Activated CD4-positive, alpha-beta T cell treated with anti-CD3 and anti-CD28 coated beads, Interleukin-2, amount 50 U/mL, for 4 hours (primary cell): ENCODE results near the gene TAT.
"Not testable (repeated sequence)": the region's sequence is repeated elsewhere in the genome, so short reads cannot be mapped to it uniquely, and the experiment has no call there.

Experiments
- DNase-seq, 2 experiments: peaks; one replicate each; pipeline ENCODE4 v3.0.0-alpha.2; 2020

Gene TAT

DNA sequence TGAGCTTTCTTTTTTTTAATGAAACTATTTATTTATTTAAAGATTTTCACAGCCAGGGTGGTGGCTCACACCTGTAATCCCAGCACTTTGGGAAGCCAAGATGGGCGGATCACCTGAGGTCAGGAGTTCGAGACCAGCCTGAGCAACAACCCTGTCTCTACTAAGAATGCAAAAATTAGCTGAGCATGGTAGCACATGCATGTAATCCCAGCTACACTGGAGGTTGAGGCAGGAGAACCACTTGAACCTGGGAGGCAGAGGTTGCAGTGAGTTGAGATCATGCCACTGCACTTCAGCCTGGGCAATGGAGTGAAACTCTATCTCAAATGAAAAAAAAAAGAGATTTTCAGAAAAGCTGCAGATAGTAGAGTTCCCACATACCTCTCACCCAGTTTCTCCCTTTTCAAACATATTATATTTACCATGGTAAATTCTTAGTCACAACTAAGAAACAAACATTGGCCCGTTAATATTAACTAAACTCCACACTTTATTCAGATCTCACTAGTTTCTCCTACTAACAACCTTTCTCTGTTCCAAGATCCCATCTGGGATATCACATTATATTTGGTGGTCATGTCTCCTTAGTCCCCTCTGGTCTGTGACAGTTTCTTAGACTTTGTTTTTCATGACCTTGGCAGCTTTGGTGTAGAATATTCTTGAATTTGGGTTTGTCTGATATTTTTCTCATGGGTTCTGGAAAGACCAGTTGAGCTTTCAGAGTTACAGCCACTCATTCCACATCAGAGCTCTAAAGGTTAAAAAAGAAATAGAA is 7.8 kb upstream of the TAT start:
- no peak for DNase-seq

DNA sequence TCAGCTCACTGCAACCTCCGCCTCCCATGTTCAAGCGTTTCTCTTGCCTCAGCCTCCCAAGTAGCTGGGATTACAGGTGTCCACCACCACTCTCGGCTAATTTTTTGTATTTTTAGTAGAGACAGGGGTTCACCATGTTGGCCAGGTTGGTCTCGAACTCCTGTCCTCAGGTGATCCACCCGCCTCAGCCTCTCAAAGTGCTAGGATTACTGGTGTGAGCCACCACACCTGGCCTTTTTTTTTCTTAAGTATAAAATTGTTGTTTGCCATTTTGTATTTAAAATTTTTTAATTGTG is 5.6 kb upstream of the TAT start:
- DNase-seq: not testable (repeated sequence)

DNA sequence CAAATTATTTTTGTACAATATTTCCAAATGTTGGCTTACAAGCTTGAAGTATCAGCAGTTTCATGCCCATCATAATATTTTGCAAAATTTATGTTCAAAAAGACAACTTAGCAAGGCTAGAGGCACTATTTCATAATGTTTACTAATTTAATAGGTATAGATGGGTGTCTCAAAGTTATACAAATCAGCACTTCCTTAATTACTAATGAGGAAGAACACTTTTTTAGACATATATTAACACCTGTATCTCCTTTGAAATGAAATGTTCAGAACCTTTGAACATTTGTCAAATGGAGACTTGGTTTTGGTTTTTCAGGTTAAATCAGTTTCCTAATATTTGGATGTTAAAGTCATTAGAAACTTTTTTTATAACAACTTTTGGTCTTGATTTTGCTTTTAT is 2.2 kb downstream of the TAT start:
- no peak for DNase-seq

DNA sequence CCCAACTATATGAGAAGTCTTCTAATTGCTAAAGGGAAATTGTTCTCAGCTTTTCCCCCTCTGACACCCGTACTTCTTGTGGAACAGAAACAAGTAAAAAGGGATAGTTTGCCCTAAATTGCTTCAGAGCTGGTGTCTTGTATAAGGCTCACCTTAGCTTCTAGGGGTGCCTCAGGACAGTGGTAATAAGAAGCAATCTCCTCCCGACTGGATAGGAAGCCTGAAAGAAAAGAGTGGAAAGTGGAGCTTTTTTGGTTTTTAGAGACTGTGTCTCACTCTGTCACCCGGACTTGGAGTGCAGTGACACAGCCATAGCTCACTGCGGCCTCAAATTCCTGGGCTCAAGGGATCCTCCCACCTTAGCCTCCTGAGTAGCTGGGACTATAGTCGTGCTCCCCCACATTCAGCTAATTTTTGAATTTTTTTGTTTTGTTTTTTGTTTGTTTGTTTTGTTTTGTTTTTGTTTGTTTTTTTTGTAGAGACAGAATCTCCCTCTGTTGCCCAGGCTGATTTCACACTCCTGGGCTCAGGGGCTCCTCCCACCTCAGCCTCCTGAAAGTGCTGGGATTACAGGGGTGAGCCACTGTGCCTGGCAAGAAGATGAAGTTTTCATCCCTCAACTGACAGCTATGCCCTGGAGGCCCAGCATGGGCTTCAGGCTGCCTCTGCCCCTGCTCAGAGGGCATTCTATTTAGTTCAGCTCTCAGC is 3.4 kb downstream of the TAT start:
- DNase-seq: no peak

DNA sequence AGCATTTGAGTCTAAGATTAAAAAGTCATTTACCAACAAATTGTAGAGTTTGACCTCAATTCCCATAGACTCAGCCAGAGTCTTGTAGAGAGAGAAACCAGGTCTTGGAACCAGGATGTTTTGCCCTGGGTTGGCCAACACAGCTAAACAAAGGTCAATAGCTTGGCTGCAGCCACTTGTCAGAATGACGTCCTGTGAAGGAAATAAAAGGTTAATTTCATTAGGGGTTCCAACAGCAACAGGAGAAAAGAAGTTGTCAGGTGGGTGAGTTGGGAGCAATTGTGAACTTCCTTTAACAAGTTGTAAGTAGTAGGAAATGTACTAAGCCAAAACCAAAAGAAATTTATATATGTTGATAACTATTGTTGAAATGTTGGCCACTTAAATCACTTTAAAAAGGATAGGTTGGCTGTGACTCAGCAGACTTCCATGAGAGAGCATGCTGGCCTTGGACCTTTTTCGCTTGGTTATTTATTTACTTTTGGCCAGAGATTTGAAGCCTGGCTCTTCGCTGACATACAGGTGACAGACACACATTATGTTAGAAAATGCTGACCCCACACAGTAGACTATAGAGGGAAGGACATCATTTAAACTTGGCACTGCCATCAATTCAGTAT is 4.3 kb downstream of the TAT start:
- no peak for DNase-seq

DNA sequence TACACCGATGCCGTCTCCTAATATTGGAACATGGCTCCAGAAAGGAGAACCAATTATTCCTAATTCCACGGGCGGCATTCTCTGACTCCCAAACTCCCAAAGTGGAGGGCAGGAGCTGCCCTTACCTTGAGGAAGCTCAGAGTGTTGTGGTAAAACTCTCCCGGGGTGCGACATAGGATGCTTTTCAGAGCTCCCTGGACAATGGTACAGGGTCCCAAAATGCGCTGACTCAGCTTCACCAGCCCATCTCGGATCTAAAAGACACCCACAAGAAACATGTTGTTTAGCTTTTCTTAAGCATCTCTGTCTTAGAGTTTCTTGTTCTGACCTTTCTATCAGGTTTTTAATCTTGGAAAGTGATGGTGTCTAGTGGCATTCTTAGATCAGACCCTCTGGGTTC is 6.7 kb downstream of the TAT start:
- no peak for DNase-seq

DNA sequence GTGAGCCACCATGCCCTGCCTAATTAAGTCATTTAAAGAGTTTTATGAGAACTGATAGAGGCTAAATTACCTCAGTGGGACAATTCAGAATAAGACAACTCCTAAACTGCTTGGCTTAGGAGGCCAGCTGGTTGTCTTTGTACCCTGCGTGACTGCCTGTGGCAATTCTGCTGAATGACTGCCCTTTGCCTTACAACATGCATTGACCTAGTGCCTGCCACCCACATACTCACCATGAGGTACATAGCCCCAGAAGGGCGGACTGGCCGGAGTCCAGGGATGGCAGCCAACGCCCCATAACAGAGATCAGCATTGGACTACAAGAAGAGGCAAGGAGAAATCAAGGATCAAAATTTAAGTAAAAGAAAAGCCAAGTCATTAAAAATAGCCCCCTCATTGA is 7.3 kb downstream of the TAT start:
- DNase-seq: no peak

DNA sequence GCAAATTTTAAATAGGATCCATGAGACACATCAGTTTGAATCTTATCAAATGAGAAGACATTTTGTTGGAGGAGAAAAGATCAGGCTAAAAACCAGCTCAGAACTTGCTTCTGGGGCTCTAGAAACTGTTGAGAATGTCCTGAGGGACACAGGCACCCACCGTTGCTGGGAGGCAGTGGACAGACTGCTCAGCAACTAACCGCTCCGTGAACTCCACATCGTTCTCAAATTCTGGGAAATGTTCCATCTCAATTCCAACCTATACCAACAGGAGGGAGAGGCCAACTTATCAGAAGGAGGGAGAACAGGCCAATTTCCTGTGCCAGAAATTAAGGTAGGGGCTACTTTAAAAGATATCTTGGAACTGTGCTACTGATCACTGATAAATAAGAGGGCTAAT is 8.3 kb downstream of the TAT start:
- no peak for DNase-seq

DNA sequence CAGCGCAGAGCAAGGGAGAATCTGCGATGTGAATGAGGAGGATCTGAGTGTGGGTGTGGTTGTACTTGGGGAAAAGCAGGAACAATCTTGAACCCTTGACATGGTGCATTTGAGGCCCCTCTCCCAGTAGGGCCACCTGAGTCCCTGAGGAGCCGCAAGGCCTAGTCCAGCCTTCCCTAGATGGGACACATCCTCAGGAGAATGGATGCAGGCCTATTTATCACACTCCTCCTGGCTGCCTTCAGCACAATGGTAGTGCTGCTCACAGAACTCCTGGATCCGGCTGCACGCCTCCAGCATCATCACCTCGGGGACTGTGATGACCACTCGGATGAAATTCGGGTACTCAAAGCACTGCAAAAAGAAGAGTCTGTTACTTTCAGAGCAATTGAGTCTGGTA is 9.0 kb downstream of the TAT start:
- DNase-seq: no peak

DNA sequence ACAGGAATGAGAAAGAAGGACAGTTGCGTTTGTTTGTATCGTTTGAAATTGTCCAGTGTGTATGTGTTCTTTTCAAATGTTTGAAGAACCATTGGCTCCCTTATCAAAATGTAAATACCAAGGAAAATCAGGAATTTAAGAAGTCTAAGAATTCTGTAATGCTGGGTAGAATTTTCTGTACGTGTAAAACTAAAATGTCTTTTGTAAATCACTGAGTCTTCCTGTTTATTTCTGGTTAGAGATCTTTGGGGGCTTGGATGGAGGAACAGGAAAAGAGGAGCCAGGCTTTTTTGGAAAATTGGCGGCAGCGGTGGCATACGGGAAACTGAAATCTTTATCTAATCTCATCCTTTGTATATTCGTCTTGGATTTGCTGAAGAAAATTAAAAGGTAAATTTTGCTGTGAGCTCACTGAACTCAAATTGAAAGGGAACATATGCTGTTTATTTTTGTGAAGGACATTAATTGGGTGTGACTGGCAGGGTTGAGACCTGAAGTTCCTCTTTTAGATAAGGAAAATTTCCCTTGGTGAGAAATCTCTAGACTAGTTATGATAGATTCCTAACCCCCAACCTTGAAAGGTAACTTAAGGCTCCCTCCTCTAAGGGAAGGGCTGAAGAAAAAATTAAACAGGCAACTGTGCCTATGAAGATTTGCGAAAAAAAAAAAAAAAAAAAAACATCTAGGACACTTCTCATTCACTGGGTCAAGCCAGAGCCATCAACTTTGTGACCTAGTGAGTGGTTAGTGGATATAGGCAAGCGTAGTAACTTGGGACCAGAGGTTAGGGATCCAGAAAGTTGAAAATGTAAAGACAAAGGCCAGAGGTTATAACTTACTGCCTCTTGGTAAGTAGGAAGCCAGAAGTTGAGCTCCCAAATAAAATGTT is 10.8 kb downstream of the TAT start:
- no peak for DNase-seq

DNA sequence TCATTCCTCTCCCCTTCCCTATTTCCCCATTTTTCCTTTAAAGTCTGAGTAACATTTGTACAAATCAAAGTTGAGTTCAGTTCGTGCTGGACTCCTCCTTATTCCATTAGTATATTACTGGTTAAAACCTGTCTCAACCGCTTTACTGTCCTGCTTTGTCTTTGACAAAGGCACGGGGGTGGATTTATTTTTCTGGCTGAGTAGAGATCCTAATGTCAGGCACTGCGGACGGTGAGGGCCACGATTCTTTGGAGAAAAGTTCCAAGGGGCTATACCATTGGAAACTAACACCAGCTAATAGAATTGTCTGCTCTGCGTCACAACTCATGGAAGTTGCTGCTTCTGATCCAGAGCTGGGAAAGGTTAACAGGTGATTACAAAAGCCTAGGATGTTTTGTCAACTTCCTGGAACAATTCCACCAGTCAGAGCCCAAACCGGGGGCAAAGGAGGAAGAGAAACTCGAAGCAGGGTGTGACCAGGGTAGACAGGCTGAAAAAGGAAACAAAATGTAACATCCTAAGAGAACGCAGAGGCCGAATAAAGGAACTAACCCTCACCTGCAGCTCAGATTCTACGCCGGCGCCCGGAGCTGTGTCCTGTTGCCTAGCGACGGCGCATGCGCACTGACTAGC is 12.4 kb downstream of the TAT start:
- no peak for DNase-seq

DNA sequence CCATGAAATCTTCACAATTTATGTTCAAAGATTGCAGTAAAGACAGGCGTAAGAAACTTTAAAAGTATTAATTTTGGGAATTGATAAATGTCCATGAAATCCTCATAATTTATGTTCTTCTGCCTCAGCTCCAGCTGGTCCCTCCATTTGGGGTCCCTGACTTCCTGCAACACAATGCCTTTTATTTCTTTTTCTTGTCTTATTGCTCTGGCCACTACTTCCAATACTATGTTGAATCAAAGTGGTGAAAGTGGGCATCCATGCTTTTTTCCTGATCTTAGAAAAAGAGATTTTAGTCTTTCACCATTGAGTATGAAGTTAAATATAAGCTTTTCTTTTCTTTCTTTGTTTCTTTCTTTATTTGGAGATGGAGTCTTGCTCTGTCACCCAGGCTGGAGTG is 14.3 kb downstream of the TAT start:
- no peak for DNase-seq

DNA sequence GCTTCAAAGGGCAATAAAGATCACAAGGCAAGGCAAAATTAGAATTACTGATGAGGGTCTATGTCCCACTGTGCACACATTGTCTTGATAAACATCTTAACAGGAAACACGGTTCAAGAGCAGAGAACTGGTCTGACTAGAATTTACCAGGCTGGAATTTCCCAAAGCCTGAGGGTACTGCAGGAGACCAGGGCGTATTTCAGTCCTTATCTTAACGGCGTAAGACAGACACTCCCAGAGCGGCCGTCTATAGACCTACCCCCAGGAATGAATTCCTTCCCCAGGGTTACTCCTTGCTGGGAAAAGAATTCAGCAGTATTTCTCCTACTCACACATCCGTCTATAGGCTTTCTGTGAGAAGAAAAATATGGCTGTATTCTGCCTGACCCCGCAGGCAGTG is 15.0 kb downstream of the TAT start:
- not testable (repeated sequence) for DNase-seq

DNA sequence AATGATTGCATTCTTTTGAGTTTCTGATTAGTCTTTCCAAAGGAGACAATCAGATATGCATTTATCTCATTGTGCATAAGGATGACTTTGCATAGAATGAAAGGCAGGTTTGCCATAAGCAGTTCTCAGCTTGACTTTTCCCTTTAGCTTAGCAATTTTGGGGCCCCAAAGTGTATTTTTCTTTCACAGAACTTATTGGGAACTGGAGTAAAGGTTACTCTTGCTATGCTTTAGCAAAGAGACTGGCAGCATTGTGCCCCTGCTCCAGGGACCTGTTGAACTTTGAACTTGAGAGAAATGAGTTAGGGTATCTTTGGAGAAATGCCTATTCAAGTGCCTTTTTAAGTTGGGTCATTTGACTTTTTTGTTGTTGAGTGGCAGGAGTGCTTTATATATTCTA is 17.0 kb downstream of the TAT start:
- no peak for DNase-seq

DNA sequence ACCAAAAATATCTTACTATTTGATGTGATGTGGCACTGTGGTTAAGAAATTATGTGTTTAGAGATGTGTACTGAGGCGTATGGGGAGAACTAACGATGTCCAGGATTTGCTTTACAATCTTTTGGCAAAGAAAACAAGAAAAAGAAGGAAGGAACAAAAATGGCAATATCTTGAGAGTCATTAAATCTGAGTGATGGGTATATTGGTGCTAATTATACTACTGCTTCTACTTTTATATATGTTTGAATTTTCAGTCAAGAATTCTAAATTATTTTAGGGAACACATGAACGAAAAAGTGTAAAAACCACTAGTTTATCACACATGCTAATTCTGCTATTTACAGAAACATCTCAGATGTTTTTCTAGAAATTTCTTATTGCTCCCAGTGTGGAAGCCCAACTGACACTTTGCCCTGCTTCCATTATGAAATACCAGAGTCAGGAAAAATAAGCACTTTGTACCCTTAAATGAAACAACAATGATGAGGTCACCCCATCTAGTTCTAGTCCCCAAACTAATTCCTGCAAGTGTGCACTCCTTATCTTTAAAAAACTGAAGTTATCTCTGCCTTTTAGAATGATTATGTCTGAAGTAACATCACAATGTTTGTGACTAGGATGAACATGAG is 18.8 kb downstream of the TAT start:
- DNase-seq: no peak

DNA sequence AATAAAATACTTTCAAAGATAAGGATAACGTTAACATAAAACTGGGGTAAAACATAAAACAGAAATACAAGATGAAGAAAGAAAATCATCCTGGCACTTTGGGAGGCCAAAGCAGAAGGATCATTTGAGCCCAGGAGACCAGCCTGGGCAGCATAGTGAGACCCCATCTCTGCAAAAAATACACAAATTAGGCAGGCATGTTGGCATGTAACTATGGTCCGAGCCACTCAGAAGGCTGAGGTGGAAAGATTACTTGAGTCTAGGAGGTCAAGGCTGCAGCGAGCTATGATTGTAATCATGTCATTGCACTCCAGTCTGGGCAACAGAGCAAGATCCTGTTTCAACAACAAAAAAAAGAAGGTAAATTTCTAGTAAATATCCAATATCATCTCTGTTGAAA is 19.6 kb downstream of the TAT start:
- DNase-seq: no peak

DNA sequence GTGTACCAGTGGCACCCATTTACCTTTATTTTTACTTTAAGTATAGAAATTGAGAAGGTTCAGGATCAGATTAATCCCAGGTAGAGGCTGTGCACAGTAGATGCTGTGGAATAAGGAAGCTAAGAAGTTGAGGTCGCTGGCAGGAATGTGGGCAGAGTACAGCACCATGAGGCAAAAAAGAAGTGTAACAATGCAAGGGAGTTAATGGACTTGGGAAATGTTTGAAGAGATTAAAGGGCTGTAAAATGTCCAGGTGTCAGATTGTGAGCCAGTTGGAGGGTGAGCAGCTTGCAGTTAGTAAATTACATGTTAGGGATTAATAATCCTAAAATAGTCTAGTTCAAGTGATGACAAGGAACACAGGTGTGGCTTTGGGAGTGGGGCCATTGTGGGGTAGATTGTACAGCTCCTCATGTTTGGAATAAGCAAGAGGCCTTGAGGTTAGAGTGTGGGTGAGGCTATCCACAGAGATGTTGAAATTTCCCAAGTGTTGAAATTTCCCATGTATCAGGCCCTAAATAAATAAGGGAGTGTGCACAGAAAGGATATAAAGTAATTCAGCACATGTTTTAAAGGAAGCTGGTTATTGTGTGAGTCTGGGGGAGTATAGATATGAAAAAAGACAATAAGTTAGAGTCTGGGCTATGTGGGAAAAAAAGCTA is 21.5 kb downstream of the TAT start:
- no peak for DNase-seq

DNA sequence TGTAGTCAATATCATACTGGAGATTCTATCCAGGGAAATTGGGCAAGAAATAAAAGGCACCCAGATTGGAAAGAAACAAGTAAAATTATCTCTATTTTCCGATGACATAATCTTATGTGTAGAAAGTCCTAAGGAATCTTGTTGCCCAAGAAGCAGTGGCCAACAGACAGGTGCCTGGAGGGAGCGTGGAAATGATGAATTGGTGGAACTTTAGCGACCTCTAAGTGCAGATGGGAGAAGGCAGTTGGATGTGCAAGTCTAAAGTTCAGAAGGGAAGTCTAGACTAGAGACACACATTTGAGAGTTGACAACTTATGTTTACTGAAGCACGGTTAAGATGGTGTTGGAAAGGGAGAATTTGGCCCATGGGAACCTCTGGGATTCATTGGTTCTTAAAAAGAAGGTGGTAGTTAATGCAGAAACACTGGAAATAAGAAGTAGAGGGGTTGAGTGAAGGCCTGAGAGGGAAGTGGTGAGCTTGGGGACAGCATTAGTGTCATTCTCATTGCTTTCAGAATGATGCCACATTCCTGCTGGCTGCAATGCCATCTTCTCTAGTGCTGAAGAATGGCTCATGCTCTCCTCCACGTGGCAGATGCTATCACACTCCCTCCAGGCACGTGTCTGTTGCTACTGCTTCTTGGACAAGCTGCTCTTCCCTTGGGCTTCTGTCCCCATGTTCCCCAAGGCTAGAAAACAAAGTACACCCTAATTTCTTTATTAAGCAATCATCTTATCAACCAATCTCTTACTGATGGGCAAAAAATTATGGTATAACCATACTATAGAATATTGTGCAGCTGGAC is 24.0 kb downstream of the TAT start:
- no peak for DNase-seq

DNA sequence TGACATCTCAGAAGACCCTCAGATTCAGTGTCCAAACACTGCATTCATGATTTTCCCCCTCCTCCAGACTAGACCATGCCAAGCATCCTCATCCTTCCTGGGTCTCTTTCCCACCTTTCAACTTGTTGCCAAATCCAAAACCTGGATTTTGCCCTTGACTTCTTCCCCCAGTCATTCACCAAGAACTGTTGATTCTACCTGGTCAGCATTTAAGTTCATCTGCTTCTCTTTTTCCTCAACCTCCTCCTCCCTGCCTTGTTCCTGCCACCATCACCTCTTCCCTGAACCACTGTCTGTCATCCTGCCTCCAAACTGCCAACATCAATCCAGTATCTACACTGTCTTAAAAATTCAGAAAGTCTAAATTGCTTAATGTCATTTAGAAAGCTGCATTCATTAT is 29.7 kb downstream of the TAT start:
- DNase-seq: no peak

DNA sequence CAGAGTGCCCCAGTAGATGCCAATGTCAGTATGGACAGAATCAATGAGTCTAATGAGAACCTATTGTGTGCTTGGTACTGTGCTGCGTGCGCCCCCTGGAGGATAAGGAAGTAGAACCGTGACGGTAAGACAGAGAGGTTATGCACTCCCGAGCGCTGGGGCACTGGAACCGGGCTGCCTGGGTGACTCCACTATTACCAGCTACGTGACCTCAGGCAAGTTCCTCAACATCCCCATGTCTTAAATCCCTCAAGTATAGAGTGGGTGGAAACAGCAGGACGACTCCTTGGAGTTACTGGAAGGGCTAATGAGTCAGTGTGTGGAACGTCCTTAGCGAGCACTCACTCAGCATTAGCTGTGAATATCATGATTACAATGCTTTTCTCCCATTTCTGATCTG is 34.5 kb downstream of the TAT start:
- peak; percentile 36 to 37 for DNase-seq

DNA sequence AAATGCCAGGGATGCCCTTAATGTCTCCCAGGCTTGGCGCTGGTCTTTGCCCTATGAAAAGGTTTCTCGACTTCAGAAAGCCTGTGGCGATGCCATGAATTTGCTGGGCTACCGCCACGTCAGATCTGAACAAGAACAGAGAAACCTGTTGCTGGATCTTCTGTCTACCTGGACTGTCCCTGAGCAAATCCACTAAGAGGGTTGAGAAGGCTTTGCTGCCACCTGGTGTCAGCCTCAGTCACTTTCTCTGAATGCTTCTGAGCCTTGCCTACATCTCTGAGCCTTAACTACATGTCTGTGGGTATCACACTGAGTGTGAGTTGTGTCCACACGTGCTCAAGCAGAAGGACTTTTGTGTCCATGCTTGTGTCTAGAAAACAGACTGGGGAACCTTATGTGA is 39.2 kb downstream of the TAT start:
- DNase-seq: peak in 1 of 2 experiments; percentile 18
